Measurements from ENCODE around the gene LRRC7. TPM values are rescaled to one million over a fixed set of nuclear protein-coding genes. Genes with fewer than 3 reads are reported as not detected.

The LRRC7 gene
- polyA plus RNA-seq, 1 of the 3 experiments (the other 2 are of a cell fraction): 0.02 TPM

GRCh38 chr1:69639159-69639558 lies 71.4 kb downstream of the LRRC7 start:
- Histone ChIP-seq H3K36me3 (replicated peaks in 1 of 2; ENCODE audit: control insufficient read depth in 1 of 2, insufficient read depth in 2 of 2, low read length in 1 of 2) (no peaks in the 10 kb centered on the region), H3K27me3 (ENCODE audit: insufficient read depth) (no peaks in the 10 kb centered on the region), H3K4me2 (no peak overlapping the region), H2AFZ (ENCODE audit: low read depth) (no peak overlapping the region), H4K20me1 (ENCODE audit: insufficient read depth) (no peaks in the 10 kb centered on the region), H3K9ac (no peak overlapping the region), H3K9me2 (no peaks in the 10 kb centered on the region), H3F3A (replicated peaks; ENCODE audit: insufficient read depth) (no peaks in the 10 kb centered on the region), H3K9me3 (no peaks in the 10 kb centered on the region; the same call in 1 of the 2 replicates), H3K79me2 (ENCODE audit: insufficient read depth) (no peaks in the 10 kb centered on the region), H3K4me3 (ENCODE audit: low read depth in 2 of 2, low read length in 1 of 2) (no peak overlapping the region), H3K4me1 (ENCODE audit: control insufficient read depth in 1 of 2, insufficient read depth in 2 of 2, low read depth in 1 of 2, low read length in 1 of 2) (no peaks in the 10 kb centered on the region), H3K27ac (ENCODE audit: low read depth in 2 of 2, low read length in 1 of 2) (no peak overlapping the region)
- ChIA-PET CTCF (no interaction called here), POLR2A (no interaction called here)
- DNase-seq: no peak
- TF ChIP-seq ELF1 (IDR thresholded peaks at IDR 0.05) (no peak), TCF12 (IDR thresholded peaks at IDR 0.05) (no peak), EP300 (IDR thresholded peaks at IDR 0.05; ENCODE audit: borderline replicate concordance in 1 of 2, low read depth in 1 of 2, low read length in 1 of 2) (no peak), RFX5 (IDR thresholded peaks at IDR 0.05; ENCODE audit: low read length) (no peak), TAF1 (IDR thresholded peaks at IDR 0.05; ENCODE audit: borderline replicate concordance, low read depth, low read length) (no peak), CTCF (IDR thresholded peaks at IDR 0.05) (no peak), MEF2A (IDR thresholded peaks at IDR 0.05; ENCODE audit: borderline replicate concordance, low read depth) (no peak), YY1 (IDR thresholded peaks at IDR 0.05; ENCODE audit: low read depth) (no peak)

GRCh38 chr1:69643266-69643665 lies 75.5 kb downstream of the LRRC7 start:
- Histone ChIP-seq H3K36me3 (replicated peaks in 1 of 2; ENCODE audit: control insufficient read depth in 1 of 2, insufficient read depth in 2 of 2, low read length in 1 of 2) (no peaks in the 10 kb centered on the region), H3K4me2 (no peak overlapping the region), H3F3A (replicated peaks; ENCODE audit: insufficient read depth) (no peaks in the 10 kb centered on the region), H4K20me1 (ENCODE audit: insufficient read depth) (no peaks in the 10 kb centered on the region), H3K9ac (no peak overlapping the region), H3K4me1 (ENCODE audit: control insufficient read depth in 1 of 2, insufficient read depth in 2 of 2, low read depth in 1 of 2, low read length in 1 of 2) (no peaks in the 10 kb centered on the region), H3K27me3 (ENCODE audit: insufficient read depth) (no peaks in the 10 kb centered on the region), H3K4me3 (ENCODE audit: low read depth in 2 of 2, low read length in 1 of 2) (no peak overlapping the region), H2AFZ (ENCODE audit: low read depth) (no peak overlapping the region), H3K79me2 (ENCODE audit: insufficient read depth) (no peaks in the 10 kb centered on the region), H3K27ac (ENCODE audit: low read depth in 2 of 2, low read length in 1 of 2) (no peak overlapping the region), H3K9me3 (no peaks in the 10 kb centered on the region; the same call in 1 of the 2 replicates), H3K9me2 (no peaks in the 10 kb centered on the region)
- ChIA-PET CTCF (no interaction called here), POLR2A (no interaction called here)
- no peak for DNase-seq
- TF ChIP-seq JUND (IDR thresholded peaks at IDR 0.05): no peak
- TF ChIP-seq GATA2 (CRISPR knock-in tag; IDR thresholded peaks at IDR 0.05): no peak
- TF ChIP-seq FOXM1 (IDR thresholded peaks at IDR 0.05; ENCODE audit: low read depth): no peak
- TF ChIP-seq FOXJ3 (CRISPR knock-in tag; IDR thresholded peaks at IDR 0.05): no peak
- no peak for TF ChIP-seq CHD2 (IDR thresholded peaks at IDR 0.05; ENCODE audit: low read length, partially characterized antibody)
- TF ChIP-seq NRF1 (IDR thresholded peaks at IDR 0.05; ENCODE audit: low read depth, low read length): no peak
- TF ChIP-seq ELF1 (IDR thresholded peaks at IDR 0.05): no peak
- TF ChIP-seq FOSL2 (IDR thresholded peaks at IDR 0.05; ENCODE audit: borderline replicate concordance, low read depth): no peak
- TF ChIP-seq RXRA (IDR thresholded peaks at IDR 0.05; ENCODE audit: borderline replicate concordance, low read depth): no peak
- TF ChIP-seq TAF1 (IDR thresholded peaks at IDR 0.05; ENCODE audit: borderline replicate concordance, low read depth, low read length): no peak
- no peak for TF ChIP-seq EP300 (IDR thresholded peaks at IDR 0.05; ENCODE audit: borderline replicate concordance in 1 of 2, low read depth in 1 of 2, low read length in 1 of 2)
- TF ChIP-seq TEAD4 (IDR thresholded peaks at IDR 0.05; ENCODE audit: borderline replicate concordance, insufficient read depth): no peak
- TF ChIP-seq IRF3 (IDR thresholded peaks at IDR 0.05; ENCODE audit: low read depth, low read length): no peak
- no peak for TF ChIP-seq USF2 (IDR thresholded peaks at IDR 0.05; ENCODE audit: borderline replicate concordance, low read depth, low read length)
- TF ChIP-seq ZBTB33 (IDR thresholded peaks at IDR 0.05; ENCODE audit: borderline replicate concordance, low read depth): no peak
- no peak for TF ChIP-seq GABPA (IDR thresholded peaks at IDR 0.05; ENCODE audit: low read depth)
- no peak for TF ChIP-seq TCF12 (IDR thresholded peaks at IDR 0.05)
- no peak for TF ChIP-seq EZH2phosphoT487 (IDR thresholded peaks at IDR 0.05; ENCODE audit: borderline replicate concordance, low read depth)

Measured in SK-N-SH (cell line).